Measurements from ENCODE around the gene CCNDBP1.

The CCNDBP1 gene

GRCh38 chr15:43238671-43239131, 53.5 kb downstream of the CCNDBP1 start:
- peak overlapping the region; percentile 87 for H3K27ac ChIP-seq (replicated peaks)
- TF ChIP-seq REST (IDR thresholded peaks at IDR 0.05; ENCODE audit: insufficient replicate concordance, low read depth) (no peak), GABPA (IDR thresholded peaks at IDR 0.05; ENCODE audit: low read depth) (no peak), SPI1 (IDR thresholded peaks at IDR 0.05; ENCODE audit: borderline replicate concordance, low read depth) (peak; percentile 53; the same call in 1 of the 2 replicates), POLR2AphosphoS5 (IDR thresholded peaks at IDR 0.05; ENCODE audit: low read depth) (no peak)
- TF ChIP-seq, protein P1, sequence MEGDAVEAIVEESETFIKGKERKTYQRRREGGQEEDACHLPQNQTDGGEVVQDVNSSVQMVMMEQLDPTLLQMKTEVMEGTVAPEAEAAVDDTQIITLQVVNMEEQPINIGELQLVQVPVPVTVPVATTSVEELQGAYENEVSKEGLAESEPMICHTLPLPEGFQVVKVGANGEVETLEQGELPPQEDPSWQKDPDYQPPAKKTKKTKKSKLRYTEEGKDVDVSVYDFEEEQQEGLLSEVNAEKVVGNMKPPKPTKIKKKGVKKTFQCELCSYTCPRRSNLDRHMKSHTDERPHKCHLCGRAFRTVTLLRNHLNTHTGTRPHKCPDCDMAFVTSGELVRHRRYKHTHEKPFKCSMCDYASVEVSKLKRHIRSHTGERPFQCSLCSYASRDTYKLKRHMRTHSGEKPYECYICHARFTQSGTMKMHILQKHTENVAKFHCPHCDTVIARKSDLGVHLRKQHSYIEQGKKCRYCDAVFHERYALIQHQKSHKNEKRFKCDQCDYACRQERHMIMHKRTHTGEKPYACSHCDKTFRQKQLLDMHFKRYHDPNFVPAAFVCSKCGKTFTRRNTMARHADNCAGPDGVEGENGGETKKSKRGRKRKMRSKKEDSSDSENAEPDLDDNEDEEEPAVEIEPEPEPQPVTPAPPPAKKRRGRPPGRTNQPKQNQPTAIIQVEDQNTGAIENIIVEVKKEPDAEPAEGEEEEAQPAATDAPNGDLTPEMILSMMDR (IDR thresholded peaks at IDR 0.05; ENCODE audit: insufficient read depth, low read length), result no peak
- DNase-seq (ENCODE audit: low read depth in 1 of 2, low spot score in 1 of 2), result peak in 1 of 2 experiments; percentile 33
- H3K27me3 ChIP-seq (ENCODE audit: insufficient read depth, poor library complexity, severe bottlenecking), result no peaks in the 10 kb centered on the region
- H3K4me3 ChIP-seq (replicated peaks; ENCODE audit: insufficient read depth, low read length), result peak overlapping the region; percentile 19; the same call in 1 of the 2 replicates

DNA sequence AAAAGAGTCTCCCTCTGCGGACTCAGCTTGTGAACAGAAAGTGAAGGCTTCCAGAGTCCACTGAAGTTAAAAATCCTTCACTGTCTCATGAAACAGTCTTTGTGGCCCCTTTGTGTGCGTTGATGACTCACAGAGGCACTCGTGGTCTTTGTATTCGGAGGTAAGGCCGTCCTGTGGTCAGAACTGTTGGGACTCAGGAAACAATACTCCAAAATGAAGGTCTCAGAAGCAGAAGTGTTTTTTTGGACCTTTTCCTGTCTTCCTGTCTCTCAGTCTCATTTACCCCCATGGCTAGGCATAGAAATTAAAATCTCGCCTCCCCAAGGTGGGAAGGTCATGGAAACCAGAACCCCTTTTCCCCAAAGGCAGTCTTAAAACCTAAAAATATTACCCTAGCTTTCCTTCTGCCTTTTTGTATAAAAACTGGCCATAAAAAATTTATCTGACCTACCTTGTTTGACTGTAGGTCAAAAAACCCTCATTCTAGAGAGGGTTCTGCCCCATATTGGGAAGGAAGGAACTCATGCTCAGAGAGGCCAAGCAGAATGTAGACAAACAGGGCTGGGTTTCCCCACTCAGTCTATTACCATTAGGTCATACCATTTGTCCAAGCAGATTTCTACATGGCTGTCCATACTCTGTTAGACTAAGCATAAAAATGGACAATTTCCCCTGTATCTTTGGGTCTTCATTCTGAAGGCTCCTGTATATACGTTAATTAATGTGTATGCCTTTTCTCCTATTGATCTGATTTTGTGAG, 54.7 kb downstream of the CCNDBP1 start:
- peak; percentile 65 to 92 for DNase-seq (ENCODE audit: low read depth in 1 of 2, low spot score in 1 of 2)
- no peaks in the 10 kb centered on the region for H3K27me3 ChIP-seq (ENCODE audit: insufficient read depth, poor library complexity, severe bottlenecking)
- no peak for TF ChIP-seq GABPA (IDR thresholded peaks at IDR 0.05; ENCODE audit: low read depth)
- TF ChIP-seq SPI1 (IDR thresholded peaks at IDR 0.05; ENCODE audit: borderline replicate concordance, low read depth), result peak; percentile 89
- no peak for TF ChIP-seq REST (IDR thresholded peaks at IDR 0.05; ENCODE audit: insufficient replicate concordance, low read depth)
- TF ChIP-seq, protein P1 (IDR thresholded peaks at IDR 0.05; ENCODE audit: insufficient read depth, low read length), result no peak
- TF ChIP-seq POLR2AphosphoS5 (IDR thresholded peaks at IDR 0.05; ENCODE audit: low read depth), result peak; percentile 86
- no peak overlapping the region for H3K4me3 ChIP-seq (replicated peaks; ENCODE audit: insufficient read depth, low read length)
- peak overlapping the region; percentile 87 for H3K27ac ChIP-seq (replicated peaks)

DNA sequence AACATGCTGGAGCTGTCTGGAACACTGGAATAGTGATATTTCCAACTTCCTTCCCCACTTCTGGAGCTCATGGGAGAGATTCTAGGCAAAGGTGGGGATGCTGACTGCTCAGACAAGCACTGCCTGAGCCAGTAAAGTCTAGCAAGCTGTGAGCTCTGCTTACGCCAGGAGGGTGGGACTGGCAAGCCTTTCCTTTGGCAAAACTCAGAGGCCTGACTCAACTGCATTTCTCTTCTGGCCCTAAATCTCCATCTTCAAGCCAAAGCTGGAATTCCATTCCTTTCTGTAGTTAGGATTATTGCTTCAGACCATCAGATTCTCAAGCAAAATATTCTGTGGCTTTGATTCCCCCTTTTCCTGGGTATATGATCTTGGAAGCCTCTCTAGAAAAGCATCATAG, 55.9 kb downstream of the CCNDBP1 start:
- DNase-seq (ENCODE audit: low read depth in 1 of 2, low spot score in 1 of 2), result no peak
- H3K27me3 ChIP-seq (ENCODE audit: insufficient read depth, poor library complexity, severe bottlenecking), result no peaks in the 10 kb centered on the region
- TF ChIP-seq GABPA (IDR thresholded peaks at IDR 0.05; ENCODE audit: low read depth), result no peak
- TF ChIP-seq REST (IDR thresholded peaks at IDR 0.05; ENCODE audit: insufficient replicate concordance, low read depth), result no peak
- TF ChIP-seq, protein P1 (IDR thresholded peaks at IDR 0.05; ENCODE audit: insufficient read depth, low read length), result no peak
- no peak for TF ChIP-seq SPI1 (IDR thresholded peaks at IDR 0.05; ENCODE audit: borderline replicate concordance, low read depth)
- no peak for TF ChIP-seq POLR2AphosphoS5 (IDR thresholded peaks at IDR 0.05; ENCODE audit: low read depth)
- peak overlapping the region; percentile 19; the same call in 1 of the 2 replicates for H3K27ac ChIP-seq (replicated peaks)
- H3K4me3 ChIP-seq (replicated peaks; ENCODE audit: insufficient read depth, low read length), result no peak overlapping the region

Data from HL-60 (cell line).